Retinal pigment epithelial cell (primary cell): Measurements from ENCODE around the gene CAPN10.
"Not testable (repeated sequence)": the region's sequence is repeated elsewhere in the genome, so short reads cannot be mapped to it uniquely, and the experiment has no call there.

Source experiments
- DNase-seq: peaks from one replicate; pipeline ENCODE4 v3.0.0-alpha.2; 2010; ENCODE audit warnings: low read depth
- H3K4me3 ChIP-seq: 2 replicates; pipeline ENCODE4 v1.5.1; 2011; ENCODE audit warnings: mild to moderate bottlenecking, low read length, control low read depth, moderate library complexity
- CTCF ChIP-seq: conservative IDR thresholded peaks from 2 replicates; pipeline ENCODE4 v1.5.1; 2011; ENCODE audit warnings: low read depth, low read length, control low read depth, inconsistent platforms

Gene CAPN10

GRCh38 chr2:240605867-240606743, 19.6 kb downstream of the CAPN10 start:
- no peak for DNase-seq
- H3K4me3 ChIP-seq = no peak overlapping the region
- TF ChIP-seq CTCF = no peak

DNA sequence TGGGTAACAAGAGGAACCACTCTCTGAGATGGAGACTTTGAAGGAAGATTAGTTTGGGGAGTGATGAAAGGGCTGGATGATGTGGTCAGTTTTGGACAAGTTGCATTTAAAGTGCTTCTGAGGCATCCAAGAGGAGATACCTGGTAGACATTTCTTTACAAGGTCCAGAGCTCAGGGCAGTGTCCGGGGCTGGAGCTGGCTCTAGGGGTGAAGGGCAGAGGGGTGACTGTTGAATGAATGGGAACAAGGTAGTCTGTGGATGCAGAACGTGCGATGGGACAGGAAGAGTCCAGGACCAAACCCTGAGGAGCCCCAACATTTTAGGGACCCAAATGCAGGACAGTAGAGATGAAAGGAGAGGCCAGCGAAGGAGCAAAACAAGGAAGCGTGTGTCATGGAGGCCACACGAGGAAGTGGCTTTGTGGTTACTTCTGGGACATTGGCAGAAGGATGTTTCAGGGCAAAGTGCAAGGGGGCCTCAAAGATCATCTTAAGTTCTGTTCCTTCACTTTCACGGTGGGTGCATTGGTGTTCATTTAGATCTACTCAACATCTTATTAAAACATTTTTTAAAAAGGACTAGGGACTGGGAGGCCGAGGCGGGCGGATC, 25.2 kb downstream of the CAPN10 start:
- no peak for TF ChIP-seq CTCF
- no peak for DNase-seq
- H3K4me3 ChIP-seq = no peak overlapping the region

DNA sequence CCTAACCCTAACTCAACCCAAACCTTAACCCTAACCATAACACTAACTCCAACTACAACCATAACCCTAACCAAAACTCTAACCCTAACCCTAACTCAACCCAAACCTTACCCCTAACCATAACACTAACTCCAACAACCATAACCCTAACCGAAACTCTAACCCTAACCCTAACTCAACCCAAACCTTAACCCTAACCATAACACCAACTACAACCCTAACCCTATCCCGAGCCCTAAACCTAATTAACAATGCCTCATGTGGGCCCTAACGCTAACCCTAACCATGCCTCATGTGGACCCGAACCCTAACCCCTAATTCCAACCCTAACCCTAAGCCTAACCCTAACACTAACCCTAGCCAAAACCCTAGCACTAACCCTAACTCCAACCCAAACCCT, 27.2 kb downstream of the CAPN10 start:
- H3K4me3 ChIP-seq = no peak overlapping the region
- DNase-seq = no peak
- TF ChIP-seq CTCF = no peak

GRCh38 chr2:240614391-240614790, 27.9 kb downstream of the CAPN10 start:
- H3K4me3 ChIP-seq = no peak overlapping the region
- DNase-seq = no peak
- no peak for TF ChIP-seq CTCF

GRCh38 chr2:240615396-240615795, 28.9 kb downstream of the CAPN10 start:
- no peak overlapping the region for H3K4me3 ChIP-seq
- TF ChIP-seq CTCF = no peak
- no peak for DNase-seq

DNA sequence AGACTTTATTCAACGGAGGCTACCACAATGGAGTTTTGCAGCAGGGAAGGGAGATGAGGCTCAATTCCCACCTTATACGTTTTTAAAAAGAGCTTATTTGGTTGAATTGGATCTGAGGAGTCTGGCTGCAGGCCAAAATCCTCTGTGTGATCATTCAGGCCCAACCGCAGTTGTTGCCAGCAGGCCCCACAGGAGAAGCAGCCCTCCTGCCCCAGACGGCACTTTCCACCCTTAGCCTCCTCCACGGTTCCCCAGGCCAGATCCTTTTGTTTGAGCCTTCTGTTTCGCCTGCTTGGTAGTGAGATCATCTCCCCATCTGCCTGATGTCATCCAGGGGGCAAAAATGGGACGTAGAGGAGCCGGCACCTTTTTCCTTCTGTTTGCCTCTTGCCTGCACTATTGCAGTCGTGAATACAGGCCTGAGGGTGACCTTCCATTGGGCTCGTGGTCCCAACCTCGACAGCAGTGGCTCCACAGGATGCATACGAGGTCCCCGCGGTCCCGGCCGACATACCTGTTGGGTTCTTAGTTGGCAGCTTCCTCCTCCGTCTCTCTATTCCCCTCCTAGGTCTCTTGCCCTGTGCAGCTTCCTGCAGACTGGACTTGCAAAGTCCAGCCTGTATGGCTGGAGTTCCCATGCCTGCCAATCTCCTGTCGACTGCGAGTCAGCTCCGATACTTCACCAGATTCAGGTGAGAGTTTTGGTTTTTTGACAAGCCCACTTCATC, 29.4 kb downstream of the CAPN10 start:
- H3K4me3 ChIP-seq = no peak overlapping the region
- no peak for TF ChIP-seq CTCF
- no peak for DNase-seq

DNA sequence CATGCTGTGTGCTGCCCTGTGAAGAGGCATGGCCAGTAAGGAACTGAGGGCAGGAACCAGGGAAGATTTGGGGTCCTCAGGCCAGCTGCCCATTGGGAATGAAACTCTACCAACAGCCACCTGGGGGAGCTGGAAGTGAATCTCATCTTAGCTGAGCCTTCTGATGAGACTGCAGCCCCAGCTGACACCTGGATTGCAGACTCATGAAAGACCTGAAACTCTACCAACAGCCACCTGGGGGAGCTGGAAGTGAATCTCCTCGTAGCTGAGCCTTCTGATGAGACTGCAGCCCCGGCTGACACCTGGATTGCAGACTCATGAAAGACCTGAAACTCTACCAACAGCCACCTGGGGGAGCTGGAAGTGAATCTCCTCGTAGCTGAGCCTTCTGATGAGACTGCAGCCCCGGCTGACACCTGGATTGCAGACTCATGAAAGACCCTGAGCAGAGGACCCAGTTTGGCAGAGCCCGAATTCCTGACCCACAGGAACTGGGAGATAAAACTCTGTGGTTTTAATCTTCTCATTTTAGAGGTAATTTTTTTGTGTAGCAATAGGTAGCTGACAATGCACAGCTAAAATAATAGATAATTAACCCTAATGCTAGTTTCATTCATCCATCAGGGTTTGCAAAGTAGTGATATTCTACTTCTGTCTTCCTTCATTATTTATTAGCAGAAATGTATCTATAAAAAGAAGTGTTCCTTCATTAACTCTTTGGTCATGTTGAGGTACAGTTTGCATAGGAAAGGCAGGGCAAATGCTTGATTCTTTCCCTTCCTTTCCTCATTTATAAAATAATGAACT, 30.5 kb downstream of the CAPN10 start:
- not testable (repeated sequence) for H3K4me3 ChIP-seq, DNase-seq
